DND-41 (cell line): ENCODE results near the gene CAMK1.

Experiments used
- EZH2 ChIP-seq: IDR thresholded peaks from 3 replicates; pipeline ENCODE4 v1.6.1; 2012; ENCODE audit warnings: borderline replicate concordance, low read depth, mild to moderate bottlenecking, moderate library complexity, low read length, inconsistent platforms; ENCODE audit not compliant: severe bottlenecking
- TF ChIP-seq, protein P1 (sequence below): IDR thresholded peaks from 2 replicates; pipeline ENCODE4 v1.5.1; 2012; ENCODE audit warnings: borderline replicate concordance, low read length, moderate library complexity, mild to moderate bottlenecking; ENCODE audit not compliant: poor library complexity, severe bottlenecking; ENCODE audit errors: extremely low read depth

DNA sequence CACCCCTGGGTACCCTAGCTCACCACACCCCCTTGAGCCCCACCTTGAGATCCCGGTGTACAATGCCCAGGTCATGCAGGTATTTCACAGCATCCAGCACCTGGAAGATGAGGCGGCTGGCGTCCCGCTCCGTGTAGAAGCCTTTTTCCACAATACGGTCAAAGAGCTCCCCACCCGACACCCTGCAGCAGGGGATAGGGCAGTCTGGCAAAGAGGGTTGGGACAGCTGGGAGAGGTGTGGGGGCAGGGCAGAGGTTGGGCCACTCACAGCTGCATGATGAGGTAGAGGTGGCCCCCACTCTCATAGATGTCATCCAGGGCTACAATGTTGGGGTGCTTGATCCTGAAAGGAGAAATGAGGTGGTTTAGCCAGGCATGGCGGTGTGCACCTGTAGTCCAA lies 6.9 kb downstream of the CAMK1 start:
- TF ChIP-seq, protein P1, sequence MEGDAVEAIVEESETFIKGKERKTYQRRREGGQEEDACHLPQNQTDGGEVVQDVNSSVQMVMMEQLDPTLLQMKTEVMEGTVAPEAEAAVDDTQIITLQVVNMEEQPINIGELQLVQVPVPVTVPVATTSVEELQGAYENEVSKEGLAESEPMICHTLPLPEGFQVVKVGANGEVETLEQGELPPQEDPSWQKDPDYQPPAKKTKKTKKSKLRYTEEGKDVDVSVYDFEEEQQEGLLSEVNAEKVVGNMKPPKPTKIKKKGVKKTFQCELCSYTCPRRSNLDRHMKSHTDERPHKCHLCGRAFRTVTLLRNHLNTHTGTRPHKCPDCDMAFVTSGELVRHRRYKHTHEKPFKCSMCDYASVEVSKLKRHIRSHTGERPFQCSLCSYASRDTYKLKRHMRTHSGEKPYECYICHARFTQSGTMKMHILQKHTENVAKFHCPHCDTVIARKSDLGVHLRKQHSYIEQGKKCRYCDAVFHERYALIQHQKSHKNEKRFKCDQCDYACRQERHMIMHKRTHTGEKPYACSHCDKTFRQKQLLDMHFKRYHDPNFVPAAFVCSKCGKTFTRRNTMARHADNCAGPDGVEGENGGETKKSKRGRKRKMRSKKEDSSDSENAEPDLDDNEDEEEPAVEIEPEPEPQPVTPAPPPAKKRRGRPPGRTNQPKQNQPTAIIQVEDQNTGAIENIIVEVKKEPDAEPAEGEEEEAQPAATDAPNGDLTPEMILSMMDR = no peak
- TF ChIP-seq EZH2 = no peak
